Activated naive CD8-positive, alpha-beta T cell treated with anti-CD3 and anti-CD28 coated beads, Interleukin-2, amount 50 U/mL, for 24 hours (primary cell): ENCODE results near the gene TOR2A.
A peak's percentile ranks its signal among the peaks of the same experiment; 100 is the strongest.
"Not testable (repeated sequence)": the region's sequence is repeated elsewhere in the genome, so short reads cannot be mapped to it uniquely, and the experiment has no call there.

Experiments used
- ATAC-seq: fragments of 150-1000 bp; cut with Tn5 transposase; one replicate; pipeline ENCODE4 v1.10.0; 2021
- DNase-seq: peaks from one replicate; pipeline ENCODE4 v3.0.0; 2021
- H3K27ac Mint-ChIP-seq: one replicate; pipeline ENCODE4 v1.8.0; 2021; ENCODE audit warnings: mild to moderate bottlenecking, mixed read lengths
- H3K27me3 Mint-ChIP-seq: one replicate; pipeline ENCODE4 v1.8.0; 2021; ENCODE audit warnings: mixed read lengths
- H3K36me3 Mint-ChIP-seq: one replicate; pipeline ENCODE4 v1.8.0; 2021; ENCODE audit warnings: low read depth, mixed read lengths
- H3K4me1 Mint-ChIP-seq: one replicate; pipeline ENCODE4 v1.8.0; 2021; ENCODE audit warnings: mixed read lengths
- H3K4me3 Mint-ChIP-seq: one replicate; pipeline ENCODE4 v1.8.0; 2021; ENCODE audit warnings: mild to moderate bottlenecking, moderate library complexity, mixed read lengths
- H3K9me3 Mint-ChIP-seq: one replicate; pipeline ENCODE4 v1.8.0; 2021; ENCODE audit warnings: mixed read lengths

The TOR2A gene

DNA sequence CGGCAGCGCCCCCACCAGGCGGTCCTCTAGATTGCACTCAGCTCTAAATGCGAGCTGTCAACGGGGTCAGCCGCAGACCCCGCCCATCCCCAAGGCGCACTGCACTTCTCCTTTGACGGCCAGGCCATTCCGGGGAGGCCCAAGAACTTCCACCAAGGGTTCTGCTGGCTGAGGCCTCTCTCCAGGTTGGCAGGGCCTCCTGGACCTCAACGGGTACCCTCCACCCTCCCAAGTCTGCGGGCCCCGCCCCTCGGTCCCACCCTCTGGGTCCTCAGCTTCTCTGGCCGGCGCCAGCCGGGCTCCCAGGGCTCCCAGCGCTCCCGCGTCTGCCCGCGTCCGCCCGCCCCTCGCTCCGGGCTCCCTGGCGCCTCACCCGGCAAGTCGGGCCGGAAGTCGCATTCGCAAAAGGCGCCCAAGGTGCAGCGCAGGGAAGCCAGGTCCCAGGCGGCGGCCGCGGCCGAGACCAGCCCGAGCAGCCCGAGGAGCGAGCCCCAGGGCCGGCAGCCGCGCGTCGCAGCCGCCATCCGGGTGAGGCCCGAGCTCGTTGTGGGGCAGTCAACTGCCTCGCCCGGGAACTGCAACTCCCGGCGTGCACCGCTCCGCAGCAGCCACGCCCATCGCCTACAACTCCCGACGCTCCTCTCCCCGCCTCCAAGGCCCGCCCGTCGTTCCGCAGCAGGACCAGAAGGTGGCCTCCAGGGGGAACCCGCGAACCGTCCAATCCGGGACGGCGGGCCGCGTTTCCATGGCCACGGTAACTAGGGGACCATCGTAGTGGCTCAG lies at the start of gene TOR2A:
TSS of gene TOR2A (minus strand) at position 548 of the 783 bp plus-strand sequence. CDS start at position 524, 24 bp downstream.
- peaks cover 18% of the 10 kb centered on the region for H3K4me1 Mint-ChIP-seq

DNA sequence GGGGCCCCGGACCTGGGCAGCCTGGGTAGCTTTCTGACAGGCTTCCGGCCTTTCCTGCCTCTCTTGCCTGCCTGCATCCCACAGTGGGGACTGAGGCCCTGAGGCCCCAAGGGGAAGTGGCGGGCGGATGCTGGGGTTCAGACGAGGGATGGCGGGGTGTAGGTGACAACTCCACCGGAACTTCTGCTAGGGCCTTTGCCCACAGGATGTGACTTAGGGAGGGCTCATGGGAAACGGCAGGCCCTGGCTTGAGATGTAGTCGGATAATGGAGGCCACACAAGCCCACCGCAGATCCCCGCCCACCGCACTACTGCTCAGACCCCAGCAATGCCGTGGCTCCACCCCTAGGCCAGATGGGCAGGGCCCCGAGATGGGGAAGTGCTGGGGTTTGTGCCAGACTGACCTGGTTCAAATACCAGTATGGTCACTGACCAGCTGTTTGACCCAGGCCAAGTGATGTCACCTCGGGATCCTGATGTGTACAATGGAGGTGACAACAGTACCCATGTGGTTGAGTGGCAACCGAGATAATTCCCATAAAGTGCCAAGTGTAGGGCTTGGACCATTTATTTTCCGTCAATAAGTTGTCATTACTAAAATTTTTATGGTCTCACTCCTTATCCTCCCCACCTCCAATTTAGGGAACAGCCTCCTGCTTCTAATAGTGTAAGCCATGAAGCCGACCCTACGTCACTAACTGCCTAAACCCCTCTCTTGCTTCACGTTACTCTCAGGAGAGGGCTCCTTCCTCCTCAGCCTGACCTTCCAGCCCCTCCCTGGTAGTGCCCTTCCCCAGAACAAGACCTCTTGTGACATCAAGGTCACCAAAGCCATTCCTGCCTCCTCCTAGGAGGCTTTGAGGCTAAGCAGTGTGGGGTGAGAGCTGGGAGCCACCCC lies 48.3 kb upstream of the TOR2A start:
- no peaks in the 10 kb centered on the region for H3K9me3 Mint-ChIP-seq
- H3K4me3 Mint-ChIP-seq = peak overlapping the region; percentile 74
- H3K36me3 Mint-ChIP-seq = peaks cover 16% of the 10 kb centered on the region
- peak overlapping the region; percentile 95 for H3K27ac Mint-ChIP-seq
- peak; percentile 29 for ATAC-seq
- peaks cover 73% of the 10 kb centered on the region for H3K4me1 Mint-ChIP-seq
- no peaks in the 10 kb centered on the region for H3K27me3 Mint-ChIP-seq
- peak; percentile 83 for DNase-seq

More for the DNA sequence above, at the start of gene TOR2A:
- H3K9me3 Mint-ChIP-seq = no peaks in the 10 kb centered on the region
- ATAC-seq (peak; percentile 92), DNase-seq (peak; percentile 99)
- peak within 1 kb of the TSS; percentile 82 for H3K4me3 Mint-ChIP-seq
- peak within 1 kb of the TSS; percentile 90 for H3K27ac Mint-ChIP-seq
- H3K36me3 Mint-ChIP-seq = peaks cover 8% of the 10 kb centered on the region
- no peaks in the 10 kb centered on the region for H3K27me3 Mint-ChIP-seq

DNA sequence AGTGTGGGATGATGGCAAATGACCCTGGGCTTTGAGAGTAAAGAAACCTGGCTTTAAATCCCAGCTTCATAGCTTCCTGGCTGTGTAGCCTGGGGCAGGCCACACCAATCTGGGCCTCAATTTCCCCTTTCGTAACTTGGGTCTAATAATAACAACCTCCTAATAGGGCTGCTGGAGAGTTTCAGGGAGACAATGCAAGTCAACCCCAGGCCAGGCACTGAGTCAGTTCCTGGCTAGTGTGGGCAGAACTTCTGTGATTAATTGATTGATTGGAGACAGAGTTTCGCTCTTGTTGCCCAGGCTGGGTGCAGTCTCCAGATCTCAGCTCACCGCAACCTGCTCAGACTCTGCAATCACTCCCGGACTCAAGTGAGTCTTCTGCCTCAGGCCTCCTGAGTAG lies 46.7 kb upstream of the TOR2A start:
- Mint-ChIP-seq H3K9me3 (no peaks in the 10 kb centered on the region), H3K27me3 (no peaks in the 10 kb centered on the region), H3K4me1 (peaks cover 63% of the 10 kb centered on the region), H3K4me3 (peak overlapping the region; percentile 45), H3K36me3 (peaks cover 7% of the 10 kb centered on the region), H3K27ac (peak overlapping the region; percentile 86)
- DNase-seq (no peak), ATAC-seq (no peak)

DNA sequence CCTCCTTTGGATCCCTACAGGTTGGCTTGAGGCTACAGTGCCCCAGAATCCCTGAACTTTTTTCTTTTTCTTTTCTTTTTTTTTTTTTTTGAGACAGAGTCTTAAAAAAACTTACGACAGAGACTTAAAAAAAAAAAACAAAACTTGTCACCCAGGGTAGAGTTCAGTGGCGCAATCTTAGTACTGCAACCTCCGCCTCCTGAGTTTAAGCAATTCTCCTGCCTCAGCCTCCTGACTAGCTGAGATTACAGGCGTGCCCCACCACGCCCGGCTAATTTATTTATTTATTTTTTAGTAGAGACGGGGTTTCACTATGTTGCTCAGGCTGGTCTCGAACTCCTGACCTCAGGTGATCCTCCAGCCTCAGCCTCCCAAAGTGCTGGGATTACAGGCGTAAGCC lies 45.8 kb upstream of the TOR2A start:
- not testable (repeated sequence) for H3K36me3 Mint-ChIP-seq, H3K9me3 Mint-ChIP-seq, DNase-seq, H3K27me3 Mint-ChIP-seq, H3K4me3 Mint-ChIP-seq, ATAC-seq
- Mint-ChIP-seq H3K4me1 (peaks cover 68% of the 10 kb centered on the region), H3K27ac (peak overlapping the region; percentile 86)

DNA sequence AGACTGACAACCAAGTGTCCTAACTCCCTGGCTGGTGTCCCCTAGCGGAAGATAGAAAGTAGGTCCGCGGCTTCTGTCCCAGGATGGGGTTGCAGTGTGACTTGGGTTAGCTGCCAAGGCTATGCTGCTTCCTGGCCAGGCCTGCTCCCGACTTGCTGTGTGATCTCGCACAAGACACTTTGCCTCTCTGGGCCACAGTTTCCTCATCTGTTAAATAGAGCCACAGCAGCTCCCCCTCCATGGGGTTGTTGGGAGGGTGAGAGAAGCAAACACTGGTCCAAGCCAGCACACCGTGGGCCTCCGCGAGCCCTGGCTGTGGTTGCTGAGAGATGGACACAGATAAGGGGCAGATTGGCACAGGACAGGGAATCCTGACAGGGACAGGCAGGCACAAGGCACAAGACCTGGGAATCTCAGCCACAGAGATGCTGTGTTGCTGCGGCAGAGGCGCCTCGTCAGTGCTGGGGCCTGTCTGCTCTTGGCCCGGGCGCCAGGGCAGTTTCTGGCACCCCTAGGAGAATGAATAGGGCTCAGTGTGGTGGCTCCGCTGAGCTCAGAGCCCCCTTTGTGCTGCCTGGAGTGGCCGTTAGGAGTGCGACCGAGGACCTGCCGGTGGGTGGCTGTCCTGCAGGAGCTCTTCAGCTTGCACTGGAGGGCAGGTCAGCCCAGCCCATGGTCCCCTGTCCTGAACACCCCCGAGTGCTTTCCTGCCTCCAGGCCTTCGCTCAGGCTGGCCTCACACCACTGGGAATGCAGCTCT lies 45.2 kb upstream of the TOR2A start:
- Mint-ChIP-seq H3K4me3 (peak overlapping the region; percentile 34), H3K9me3 (no peaks in the 10 kb centered on the region), H3K36me3 (peaks cover 3% of the 10 kb centered on the region), H3K27ac (peak overlapping the region; percentile 100), H3K4me1 (peaks cover 70% of the 10 kb centered on the region), H3K27me3 (no peaks in the 10 kb centered on the region)
- no peak for ATAC-seq
- no peak for DNase-seq

DNA sequence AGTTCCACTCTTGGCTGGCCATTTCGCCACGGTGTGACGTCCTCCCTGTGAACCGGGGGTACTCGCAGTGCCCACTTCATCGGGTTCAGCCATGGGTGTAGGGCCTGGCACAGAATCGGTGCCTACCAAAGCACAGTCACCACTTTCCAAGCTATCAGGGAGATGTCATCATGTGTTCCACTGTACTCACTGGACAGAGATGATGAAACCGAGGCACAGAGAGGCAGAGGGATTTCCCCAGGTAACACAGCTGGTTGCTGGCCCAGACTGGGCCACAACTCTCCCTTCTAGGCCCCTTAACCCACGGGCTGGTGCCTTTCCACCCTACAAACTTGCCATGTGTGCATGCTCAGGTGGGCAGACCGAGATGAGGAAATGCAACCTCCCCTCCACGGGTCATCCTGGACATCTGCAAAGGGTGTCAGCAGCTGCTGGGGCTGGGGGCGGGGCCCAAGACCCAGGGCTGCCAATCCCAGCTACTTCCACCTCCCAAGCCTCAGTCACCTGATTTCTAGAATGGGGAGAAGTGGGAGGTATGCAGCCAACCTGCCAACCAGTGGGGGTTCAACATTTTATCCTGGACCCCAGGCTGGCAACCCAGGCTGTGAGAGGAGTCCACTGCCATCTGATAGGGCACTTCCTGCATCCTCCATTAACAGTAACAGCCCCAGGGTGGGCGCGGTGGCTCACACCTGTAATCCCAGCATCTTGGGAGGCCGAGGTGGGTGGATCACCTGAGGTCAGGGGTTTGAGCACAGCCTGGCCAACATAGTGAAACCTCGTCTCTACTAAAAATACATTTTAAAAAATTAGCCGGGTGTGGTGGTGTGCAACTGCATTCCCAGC lies 44.3 kb upstream of the TOR2A start:
- peak overlapping the region; percentile 99 for H3K4me3 Mint-ChIP-seq
- peaks cover 5% of the 10 kb centered on the region for H3K36me3 Mint-ChIP-seq
- DNase-seq = peak; percentile 65
- H3K4me1 Mint-ChIP-seq = peaks cover 70% of the 10 kb centered on the region
- no peaks in the 10 kb centered on the region for H3K27me3 Mint-ChIP-seq
- peak; percentile 79 for ATAC-seq
- no peaks in the 10 kb centered on the region for H3K9me3 Mint-ChIP-seq
- H3K27ac Mint-ChIP-seq = peak overlapping the region; percentile 100

- Mint-ChIP-seq H3K27me3 (no peaks in the 10 kb centered on the region), H3K9me3 (no peaks in the 10 kb centered on the region), H3K4me1 (peaks cover 67% of the 10 kb centered on the region), H3K36me3 (peaks cover 10% of the 10 kb centered on the region), H3K27ac (peak within 1 kb of the TSS; percentile 100), H3K4me3 (peak within 1 kb of the TSS; percentile 99)
- ATAC-seq (peak; percentile 13), DNase-seq (peak; percentile 67)
Observed at GRCh38 chr9:127778280-127779135, 43.4 kb upstream of the TOR2A start, which contains the start of gene SH2D3C. Gene SH2D3C, minus strand, starts transcription at chr9:127778666. Its CDS starts 39 bp downstream, at chr9:127778627.

GRCh38 chr9:127777368-127777980 lies 42.4 kb upstream of the TOR2A start:
- Mint-ChIP-seq H3K4me3 (peak overlapping the region; percentile 99), H3K27me3 (no peaks in the 10 kb centered on the region), H3K9me3 (no peaks in the 10 kb centered on the region), H3K4me1 (peaks cover 60% of the 10 kb centered on the region), H3K36me3 (peaks cover 14% of the 10 kb centered on the region), H3K27ac (peak overlapping the region; percentile 100)
- no peak for ATAC-seq
- DNase-seq = no peak

DNA sequence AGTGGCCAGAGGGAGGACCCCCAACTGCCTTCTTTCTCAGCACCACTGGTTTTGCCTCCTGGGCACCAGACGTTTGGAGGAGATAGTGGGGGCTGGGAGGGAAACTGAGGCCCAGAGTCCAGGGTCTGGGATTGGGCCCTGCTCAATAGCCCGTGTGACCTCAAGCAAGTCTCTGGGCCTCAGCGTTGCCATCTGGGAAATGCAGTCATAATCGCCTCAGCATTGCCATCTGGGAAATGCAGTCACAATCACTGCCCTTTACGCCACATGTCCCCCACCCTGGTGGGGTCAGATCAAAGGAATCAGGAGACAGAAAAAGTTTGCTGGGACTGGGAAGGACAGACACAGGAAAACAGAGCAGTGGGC lies 41.8 kb upstream of the TOR2A start:
- Mint-ChIP-seq H3K4me3 (peak overlapping the region; percentile 99), H3K27me3 (no peaks in the 10 kb centered on the region), H3K9me3 (no peaks in the 10 kb centered on the region), H3K27ac (peak overlapping the region; percentile 100), H3K4me1 (peaks cover 57% of the 10 kb centered on the region), H3K36me3 (peaks cover 14% of the 10 kb centered on the region)
- ATAC-seq (no peak), DNase-seq (peak; percentile 49)

DNA sequence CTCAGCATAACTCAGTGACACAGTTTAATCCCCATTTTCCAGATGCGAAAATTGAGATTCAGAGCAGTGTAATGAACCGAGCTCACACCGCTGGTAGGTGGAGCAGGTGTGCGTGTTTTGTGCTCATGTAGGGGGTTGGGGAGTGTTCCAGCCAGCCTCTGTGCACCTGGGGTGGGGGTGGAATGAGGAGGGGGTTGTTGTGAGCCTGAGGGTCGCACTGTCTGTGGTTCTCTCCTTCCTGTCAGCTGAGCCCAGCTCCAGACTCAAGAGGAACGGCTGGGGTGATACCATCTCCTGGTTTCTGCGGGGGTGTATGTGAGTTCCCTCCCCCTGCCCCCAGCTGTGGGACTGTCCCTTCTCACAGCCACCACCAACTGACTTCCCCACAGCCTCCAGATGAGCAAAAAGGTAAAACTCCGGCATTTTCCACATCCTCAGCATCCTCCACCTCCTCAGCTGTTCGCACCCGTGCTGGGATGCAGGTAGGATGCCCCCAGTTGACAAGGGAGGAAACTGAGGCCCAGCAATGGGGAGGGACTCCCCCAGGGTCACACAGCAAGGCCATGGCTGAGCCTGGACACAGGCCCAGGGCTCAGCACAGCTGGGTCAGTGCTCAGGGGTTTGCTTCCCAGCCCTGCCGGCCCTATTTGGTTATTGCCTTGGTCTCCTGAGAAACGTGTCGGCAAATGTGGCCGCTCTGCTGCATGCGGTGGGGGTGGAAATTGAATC lies 41.3 kb upstream of the TOR2A start:
- Mint-ChIP-seq H3K36me3 (peaks cover 17% of the 10 kb centered on the region), H3K9me3 (no peaks in the 10 kb centered on the region), H3K27me3 (no peaks in the 10 kb centered on the region), H3K4me3 (peak overlapping the region; percentile 99), H3K4me1 (peaks cover 57% of the 10 kb centered on the region), H3K27ac (peak overlapping the region; percentile 100)
- DNase-seq (peak; percentile 77), ATAC-seq (peak; percentile 33)

DNA sequence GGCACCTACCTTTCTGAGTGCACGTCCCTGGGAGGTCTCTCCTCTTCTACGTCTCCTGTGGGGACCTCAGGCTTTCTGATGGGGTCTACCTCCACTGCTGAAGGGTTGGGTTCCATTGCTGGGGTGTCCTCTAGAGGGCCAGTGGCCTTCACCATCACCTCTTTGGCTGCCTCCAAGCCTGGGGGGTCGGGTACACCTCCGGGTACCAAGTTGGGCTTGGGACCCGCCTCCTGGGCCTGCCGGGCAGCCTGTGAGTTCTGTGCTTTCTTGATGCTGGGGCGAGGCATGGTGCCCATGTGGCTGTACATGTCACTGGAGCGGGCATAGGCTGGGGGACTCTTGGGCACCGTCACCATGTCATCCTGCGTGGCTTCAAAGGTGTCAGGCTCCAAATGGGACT lies 38.9 kb upstream of the TOR2A start:
- Mint-ChIP-seq H3K9me3 (no peaks in the 10 kb centered on the region), H3K4me1 (peaks cover 61% of the 10 kb centered on the region), H3K27me3 (no peaks in the 10 kb centered on the region), H3K27ac (peak overlapping the region; percentile 39), H3K4me3 (no peak overlapping the region), H3K36me3 (peaks cover 20% of the 10 kb centered on the region)
- DNase-seq (no peak), ATAC-seq (no peak)

DNA sequence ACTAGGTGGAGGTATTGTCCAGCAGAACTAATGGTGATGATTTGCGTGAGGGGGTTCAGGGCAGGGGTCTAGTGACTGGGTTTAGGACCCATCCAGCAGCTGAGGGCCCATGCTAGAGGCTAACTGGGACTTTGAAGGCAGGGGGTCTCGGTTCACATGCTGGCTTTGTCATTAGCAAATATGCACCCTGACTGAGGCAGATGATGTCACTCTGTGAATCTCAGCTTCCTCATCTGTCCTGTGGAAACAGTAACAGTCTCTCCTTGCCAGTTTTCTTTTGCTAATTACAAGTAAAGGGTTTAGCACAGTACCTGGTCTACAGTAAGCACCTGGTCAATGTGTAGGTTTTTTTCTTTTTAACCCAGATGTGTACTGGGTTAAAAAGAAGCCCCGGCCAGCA lies 38.2 kb upstream of the TOR2A start:
- ATAC-seq = no peak
- Mint-ChIP-seq H3K27ac (peak overlapping the region; percentile 50), H3K9me3 (no peaks in the 10 kb centered on the region), H3K36me3 (peaks cover 23% of the 10 kb centered on the region), H3K4me3 (no peak overlapping the region), H3K27me3 (no peaks in the 10 kb centered on the region), H3K4me1 (peaks cover 65% of the 10 kb centered on the region)
- DNase-seq = no peak
